SKM-1 treated with dmso at 0.1 percent for 144 hours (cell line): ENCODE results near the gene MOBP.
"Not testable (repeated sequence)": the region's sequence is repeated elsewhere in the genome, so short reads cannot be mapped to it uniquely, and the experiment has no call there.

Experiments
- DNase-seq: peaks from one replicate; lab custom pipeline; 2025; ENCODE audit not compliant: unreplicated experiment; lab: John Stamatoyannopoulos, UW

Gene MOBP

DNA sequence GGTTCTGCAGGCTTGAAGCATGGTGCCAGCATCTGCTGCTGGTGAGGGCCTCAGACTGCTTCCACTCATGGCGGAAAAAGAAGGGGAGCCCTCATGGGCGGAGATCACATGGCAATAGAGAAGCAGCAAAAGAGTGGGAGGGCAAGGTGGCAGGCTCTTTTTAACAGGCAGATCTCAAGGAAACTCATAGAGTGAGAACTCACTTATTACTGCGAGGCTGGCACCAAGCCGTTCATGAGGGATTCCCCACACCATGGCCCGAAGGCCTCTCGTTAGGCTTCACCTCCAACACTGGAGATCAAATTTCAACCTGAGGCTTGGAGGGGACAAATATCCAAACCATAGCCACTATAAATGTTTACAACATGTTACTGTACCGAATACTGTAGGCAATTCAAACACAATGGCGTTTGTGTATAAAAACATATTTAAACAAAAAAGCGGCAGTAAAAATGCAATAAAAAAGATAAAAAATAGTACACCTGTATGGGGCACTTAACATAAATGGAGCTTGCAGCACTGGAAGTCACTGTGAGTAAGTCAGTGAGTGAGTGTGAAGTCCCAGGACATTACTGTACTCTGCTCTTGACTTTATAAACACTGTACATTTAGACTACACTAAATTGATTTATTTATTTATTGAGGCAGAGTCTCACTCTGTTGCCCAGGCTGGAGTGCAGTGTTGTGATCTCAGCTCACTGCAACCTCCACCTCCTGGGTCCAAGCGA, 18.8 kb upstream of the MOBP start:
- DNase-seq: no peak

DNA sequence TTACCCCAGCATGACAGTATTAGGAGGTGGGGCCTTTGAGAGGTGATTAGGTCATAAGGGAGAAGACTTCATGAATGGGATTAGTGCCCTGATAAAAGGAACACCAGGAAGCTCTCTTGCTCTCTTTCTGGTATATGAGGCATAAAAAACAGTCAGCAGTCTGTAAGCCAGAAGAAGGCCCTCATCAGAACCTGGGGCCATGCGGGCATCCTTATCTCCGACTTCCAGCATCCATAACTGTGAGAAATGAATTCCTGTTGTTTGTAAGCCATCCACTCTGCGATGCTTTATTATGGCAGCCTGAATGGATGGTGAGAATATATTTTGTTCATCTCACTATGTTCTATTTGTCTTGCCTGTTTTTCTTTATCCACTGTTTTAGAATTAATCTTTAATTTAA, 17.7 kb upstream of the MOBP start:
- no peak for DNase-seq

DNA sequence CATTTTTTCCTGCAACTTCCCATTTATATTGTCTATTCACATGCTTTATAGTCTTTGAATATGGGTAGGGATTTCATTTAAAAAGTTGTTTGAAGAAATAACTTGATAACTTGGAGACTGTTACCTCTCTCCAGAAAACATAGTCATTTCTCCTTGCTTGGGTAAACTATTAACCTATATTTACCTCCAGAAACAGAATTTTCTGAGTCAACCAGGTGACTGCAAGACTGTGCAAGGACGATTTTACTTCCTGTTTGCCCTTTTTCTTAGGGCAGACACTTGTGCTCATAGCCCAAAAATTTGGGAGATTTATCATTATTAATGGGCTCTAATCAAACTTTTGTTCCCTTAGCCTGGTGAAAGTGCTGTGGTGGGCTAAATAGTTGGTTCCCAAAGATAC, 14.3 kb upstream of the MOBP start:
- no peak for DNase-seq

DNA sequence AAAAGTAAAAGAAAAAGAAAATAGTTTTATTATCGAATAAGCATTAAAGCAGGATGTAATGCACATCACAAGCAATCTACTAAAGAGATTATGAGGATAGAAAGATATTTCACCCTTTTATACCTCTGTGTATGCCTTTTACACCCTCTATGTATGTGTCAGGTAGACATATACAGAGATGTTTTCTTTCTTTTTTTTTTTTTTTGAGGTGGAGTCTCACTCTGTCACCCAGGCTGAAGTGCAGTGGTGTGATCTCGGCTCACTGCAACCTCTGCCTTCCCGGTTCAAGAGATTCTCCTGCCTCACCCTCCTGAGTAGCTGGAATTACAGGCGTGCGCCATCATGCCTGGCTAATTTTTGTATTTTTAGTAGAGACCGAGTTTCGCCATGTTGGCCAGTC, 13.6 kb upstream of the MOBP start:
- DNase-seq: not testable (repeated sequence)

DNA sequence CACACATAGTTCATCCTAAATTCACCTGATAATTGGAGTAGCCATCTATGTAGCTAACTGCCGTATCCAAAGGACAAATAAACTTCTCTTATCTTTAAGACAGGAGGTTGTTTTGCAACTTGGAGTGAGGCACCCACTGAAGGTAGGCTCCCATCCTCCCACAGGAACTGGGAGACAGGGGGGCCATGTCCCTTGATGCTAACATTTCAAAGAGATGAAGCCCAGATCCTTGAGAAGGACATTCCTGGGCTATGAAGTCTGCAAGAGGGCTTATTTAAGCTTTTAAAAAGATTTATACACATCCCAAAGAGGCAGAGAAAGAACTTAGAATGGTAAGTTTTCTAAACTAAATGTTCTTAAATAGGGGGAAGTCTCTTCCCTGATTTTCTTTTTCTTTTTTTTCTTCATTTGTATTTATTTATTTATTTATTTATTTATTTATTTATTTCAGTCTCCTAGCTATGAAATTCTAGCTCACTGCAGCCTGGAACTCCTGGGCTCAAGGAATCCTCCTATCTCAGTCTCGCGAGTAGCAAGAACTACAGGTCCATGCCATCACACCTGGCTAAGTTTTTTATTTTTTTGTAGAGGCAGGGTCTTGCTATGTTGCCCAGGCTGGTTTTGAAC, 12.8 kb upstream of the MOBP start:
- no peak for DNase-seq

DNA sequence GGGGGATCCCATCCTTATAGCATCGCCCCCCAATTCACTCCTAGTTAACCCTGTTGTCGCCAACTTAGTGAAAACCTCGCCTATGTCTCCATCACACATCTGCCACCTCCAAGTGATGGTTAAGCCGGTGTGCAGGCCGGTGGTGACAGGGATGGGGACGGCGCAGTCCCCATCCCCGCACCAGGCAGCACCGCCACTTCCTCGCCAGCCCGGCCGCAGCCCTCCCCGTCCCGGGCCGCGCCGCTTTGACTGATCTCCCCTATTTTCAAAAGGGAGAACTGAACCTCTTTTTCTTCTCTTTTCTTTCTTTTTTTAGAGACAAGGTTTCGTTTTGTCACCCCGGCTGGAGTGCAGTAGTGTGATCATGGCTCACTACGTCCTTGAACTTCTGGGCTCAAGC, 11.3 kb upstream of the MOBP start:
- DNase-seq: no peak

DNA sequence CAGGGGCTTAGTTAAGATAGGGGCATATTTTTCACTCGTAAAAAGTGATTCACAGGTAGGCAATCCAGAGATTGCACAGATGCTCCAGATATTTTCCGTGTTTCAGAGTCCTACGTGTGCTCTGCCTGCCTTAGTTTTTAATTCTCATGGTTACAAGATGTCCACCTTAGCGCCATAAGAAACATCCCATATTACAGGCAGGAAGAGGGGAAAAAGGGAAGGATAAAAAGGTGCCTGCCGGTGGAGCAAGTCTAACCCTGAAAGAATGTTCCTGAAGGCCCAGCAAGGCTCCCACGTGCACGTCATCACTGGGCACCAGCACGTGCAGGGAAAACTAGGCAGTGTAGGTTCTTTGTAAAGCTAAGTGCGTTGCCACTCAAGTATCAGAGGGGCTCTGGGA, 10.1 kb upstream of the MOBP start:
- no peak for DNase-seq

DNA sequence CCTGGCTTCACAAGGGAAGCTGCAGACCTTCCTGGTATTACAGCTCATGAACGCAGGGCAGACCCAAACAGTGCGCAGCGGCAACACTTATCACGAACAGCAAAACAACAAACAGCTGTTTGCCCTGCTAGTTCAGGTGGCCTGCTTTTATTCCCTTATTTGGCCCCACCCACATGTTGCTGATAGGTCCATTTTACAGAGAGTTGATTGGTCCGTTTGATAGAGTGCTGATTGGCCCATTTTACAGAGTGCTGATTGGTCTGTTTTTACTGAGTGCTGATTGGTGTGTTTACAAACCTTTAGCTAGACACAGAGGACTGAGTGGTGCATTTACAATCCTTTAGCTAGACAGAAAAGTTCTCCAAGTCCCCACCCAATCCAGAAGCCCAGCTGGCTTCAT, 8.9 kb upstream of the MOBP start:
- not testable (repeated sequence) for DNase-seq

DNA sequence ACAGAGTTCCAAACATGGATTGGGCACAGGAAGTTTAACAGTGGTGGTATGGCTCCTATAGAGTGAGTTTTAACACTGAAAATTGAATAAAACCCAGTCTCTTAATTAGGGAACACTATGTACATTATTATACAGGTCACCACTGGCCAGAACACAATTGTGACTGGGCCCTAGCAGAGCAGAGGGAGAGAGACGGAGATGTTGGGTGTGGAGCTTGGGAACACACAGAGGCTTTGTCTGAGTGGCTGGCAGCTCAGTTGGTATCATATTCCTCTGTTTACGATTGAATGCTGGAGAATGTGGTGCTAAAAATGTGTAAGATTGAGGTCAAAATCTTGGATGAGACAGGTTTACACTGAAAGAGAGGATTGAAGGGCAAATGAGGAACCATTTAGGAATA, 6.8 kb upstream of the MOBP start:
- DNase-seq: no peak

DNA sequence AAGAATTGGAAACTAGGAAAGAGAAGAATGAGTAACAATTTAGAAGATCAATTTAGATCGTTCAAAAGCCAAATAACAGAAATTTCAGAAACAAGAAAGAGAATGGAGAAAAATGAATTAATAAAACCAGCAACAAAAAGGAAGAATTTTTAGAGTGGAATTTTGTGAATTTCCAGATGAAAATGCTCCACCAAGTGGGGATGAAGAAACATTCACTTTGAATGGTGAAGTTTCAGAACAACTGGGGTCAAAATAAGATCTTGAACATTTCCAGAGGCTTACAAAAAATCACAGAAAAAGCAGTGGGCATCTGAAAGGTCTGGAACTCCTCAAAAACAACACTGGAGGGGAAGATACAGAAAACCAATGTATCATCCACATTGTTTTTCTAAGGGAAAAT, 4.2 kb upstream of the MOBP start:
- no peak for DNase-seq

DNA sequence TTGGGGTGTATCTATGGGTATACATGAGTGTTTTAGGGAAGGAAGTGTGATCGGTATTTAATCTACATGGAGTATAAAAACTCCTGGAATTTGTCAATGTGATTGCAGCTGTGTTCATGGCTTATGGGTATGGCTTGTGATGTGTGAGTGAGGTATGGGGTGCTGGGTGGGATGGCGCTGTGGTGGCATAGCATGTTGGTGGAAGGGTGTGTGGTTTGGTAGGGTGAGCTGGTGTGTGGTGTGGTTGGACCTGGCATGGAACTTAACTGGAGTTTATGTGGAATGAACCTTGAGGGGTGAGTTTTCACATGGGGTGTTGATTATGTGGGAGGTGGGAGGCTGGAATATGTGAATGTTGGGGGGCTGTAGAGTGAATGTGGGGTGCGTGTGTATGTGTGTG, 492 bp upstream of the MOBP start:
- no peak for DNase-seq

DNA sequence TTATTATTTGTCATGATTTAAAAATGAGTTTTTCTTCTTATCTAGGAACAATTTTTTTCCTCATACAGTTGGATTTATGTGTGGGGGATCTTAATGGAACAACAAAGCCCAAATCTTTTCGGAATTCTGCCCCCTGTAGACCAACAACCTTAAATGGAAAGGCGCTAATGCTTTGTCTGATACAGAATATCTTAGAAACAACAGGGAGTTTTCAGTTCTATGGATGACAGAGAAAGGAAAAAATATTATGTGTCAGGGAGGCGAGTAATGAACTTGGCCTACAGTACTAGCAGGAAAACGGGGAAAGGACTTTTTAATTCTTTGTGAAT, 592 bp downstream of the MOBP start:
- DNase-seq: no peak

DNA sequence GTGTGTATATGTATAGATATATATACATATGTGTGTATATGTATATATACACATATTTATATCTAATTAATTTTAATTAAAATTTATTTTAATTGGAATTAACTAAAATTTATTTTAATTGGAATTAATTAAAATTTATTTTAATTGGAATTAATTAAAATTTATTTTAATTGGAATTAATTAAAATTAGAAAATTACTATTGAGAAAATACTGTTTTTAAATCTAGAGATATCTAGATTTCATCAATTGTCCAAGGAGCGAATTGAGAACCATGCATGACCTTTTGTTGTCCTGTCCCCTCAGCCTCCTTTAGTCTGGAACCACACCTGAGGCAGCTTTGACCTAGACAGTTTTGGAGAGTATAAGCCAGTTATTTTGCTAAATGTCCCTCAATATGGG, 1.8 kb downstream of the MOBP start:
- no peak for DNase-seq

DNA sequence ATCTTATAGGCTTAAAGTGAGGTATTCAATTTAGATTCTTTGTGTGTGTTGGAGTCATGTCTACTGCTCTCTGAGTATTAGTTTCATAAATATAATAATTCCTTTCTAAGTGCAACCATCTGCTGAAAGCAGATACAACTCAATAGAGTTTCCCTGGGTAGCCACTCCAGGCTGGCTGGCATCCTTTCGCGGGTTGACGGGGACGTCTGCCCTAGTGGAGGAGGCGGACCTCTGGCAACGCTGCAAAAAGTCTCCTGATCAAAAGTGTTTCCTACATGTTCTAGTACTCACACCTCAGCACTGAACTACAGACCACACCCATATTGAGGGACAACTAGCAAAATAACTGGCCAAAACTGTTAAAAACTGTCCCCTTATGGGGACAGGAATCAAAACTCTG, 2.5 kb downstream of the MOBP start:
- DNase-seq: no peak

DNA sequence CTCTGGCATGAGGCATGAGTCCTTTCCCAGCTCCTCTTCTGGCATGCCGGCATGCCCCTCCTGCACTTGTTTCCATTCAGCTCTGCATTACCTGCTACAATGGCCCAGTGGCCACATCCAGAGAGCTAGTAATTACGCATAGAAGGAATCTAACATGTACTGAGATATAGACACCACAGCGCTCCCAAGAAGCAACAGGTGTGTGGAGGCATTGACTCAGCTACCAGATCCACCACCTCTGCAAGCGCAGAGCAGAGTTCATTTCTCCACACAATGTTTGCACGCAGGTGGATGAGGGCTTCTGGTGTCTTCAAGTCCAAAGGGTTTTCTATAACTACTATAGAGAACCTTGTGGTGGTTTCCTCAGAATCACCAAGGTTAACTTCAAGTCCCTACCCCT, 4.2 kb downstream of the MOBP start:
- DNase-seq: no peak

DNA sequence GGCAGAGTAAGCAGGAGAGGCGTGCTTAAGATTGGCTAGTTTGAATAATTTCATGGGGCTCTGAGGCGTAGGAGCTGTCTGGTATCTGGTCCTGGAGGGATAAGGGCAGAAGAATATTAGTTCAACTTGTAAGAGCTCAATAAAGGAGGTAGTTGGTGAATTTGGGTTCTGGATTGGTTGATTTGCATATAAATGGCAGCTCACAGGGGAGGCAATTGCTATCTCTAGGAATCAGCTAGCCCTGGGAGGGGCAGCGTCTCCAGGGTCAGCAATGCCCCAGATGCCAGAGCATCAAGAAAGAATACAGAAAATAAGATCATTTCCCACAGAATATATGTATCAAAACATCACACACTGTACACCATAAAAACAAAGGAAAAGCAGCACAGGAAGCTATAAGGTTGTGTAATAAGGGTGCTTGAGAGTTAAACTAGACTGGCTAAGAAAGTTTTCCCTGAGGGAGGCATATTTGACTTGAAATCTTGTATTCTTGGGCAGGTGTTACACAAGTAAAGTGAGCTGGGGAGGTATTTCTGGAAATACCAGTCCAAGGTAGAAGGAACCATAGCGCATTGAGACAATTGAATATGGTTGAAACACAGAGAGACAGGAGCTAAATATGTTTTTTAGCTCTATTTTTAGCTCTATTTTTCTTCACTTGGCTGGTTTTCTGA, 6.1 kb downstream of the MOBP start:
- no peak for DNase-seq

DNA sequence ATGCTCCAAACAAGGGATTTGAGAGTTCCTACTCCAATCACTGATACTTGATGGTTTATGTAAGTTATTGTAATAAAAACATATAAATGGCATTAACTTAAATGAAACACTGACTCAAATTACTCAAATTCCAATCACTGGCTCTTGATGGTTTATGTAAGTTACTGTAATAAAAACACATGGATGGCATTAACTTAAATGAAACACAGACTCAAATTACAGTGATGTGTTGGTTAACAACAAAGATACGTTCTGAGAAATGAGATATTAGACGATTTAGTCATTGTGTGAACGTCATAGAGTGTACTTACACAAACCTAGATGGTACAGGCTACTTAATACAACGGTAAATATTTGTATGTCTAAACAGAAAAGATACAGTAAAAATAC, 6.6 kb downstream of the MOBP start:
- no peak for DNase-seq

DNA sequence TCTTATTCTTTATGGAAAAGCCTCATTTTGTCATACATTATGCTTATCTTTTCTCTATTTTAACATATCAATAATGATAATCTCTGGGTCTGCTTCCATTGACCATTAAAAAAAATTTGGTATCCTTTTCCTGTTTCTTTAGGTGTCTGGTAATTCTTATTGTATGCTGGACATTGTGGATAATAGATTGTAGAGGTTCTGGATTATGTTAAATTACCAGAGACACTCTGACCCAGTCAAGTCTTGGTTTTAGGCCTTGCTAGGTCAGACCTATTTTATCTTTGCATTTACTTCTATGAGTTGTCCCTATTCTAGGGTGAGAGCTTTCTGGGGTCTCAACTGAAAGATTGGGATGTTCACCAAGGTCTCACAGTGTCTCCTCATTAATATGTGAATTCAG, 9.3 kb downstream of the MOBP start:
- DNase-seq: no peak

DNA sequence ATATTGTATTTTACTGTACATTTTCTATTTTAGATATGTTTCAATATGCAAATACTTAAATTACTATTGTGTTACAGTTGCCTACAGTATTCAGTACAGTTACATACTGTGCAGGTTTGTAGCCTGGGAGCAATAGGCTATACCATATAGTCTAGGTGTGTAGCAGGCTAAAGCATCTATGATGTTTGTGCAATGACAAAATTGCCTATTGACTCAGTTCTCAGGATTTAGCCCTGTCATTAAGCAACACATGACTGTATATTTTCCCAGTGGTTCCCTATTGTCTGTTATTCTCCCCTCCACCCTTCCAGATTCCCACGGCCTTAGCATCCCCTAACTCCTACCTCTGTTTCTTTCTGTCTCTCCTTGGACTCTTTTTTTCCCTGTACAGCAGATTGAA, 10.7 kb downstream of the MOBP start:
- no peak for DNase-seq

DNA sequence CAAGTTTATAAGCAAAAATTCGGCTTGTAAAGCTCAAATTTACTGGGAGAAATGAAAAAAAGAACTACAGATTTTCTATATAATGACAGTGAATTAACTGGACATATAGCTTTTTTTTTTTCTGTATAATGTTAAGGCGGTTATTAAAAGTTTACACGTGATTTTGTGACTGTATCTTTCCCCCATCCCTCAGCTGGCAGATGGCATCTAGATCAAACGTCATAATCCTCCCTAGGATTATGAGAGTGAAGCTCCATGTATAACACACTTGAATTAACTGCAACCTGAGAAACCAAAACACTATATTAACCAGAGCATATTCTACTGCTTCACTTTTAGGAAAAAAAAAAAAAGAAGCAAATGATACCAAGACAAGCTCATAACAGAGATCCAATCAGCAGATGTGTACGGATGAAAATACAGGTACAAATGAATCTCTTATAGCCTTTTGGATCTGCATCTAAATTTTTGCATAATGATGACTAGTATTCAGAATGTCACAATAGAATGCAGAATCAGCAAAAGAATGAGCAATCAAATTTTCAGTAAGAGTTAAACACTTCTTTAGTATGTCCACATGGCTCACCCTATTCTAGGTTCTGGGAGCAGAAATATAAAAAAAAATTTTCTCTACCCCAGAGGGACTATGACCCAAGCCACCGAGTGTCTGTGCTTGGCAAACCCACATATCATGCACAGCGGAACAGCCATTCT, 12.4 kb downstream of the MOBP start:
- no peak for DNase-seq

DNA sequence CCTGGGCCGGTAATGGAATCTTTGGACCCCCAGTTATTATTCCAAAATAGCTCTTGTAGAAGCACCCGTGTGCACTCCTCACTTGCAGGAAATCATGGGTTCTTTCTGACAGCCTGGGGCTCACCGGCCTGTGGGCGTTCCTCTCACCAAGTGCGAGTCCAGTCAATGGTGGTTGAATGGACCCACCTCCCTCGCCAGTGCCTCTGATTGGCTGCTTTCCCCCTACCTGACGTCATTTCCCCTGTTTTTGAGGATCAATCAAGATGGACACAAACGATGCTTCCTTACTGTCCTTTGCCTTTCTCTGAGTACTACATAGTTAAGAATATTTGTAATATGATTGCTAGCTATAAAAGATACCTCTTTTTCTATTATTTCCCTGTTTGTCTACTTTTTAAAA, 18.1 kb downstream of the MOBP start:
- no peak for DNase-seq

DNA sequence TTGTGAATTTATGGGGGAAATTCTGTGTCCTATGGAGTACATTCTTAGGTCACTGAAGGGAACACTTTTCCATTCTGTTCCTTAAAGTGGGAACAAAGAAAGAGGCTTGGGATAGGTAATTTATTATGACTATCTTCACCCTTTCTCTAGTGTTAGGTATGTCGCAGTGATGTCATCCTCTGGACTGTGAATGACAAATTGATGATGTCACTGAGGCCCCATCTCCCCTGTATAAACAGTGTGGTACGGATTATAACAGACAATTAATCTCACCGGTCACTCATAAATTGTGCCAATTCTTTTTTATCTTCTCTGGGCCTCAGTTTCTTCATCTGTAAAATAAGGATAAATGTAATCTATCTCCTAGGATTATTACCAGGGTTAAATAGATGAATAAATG, 23.5 kb downstream of the MOBP start:
- no peak for DNase-seq
